Measurements from ENCODE around the gene ORM1.

- no peak for TF ChIP-seq CTCF (IDR thresholded peaks at IDR 0.05; ENCODE audit: low read depth, low read length, missing input control)
- TF ChIP-seq MAX (IDR thresholded peaks at IDR 0.05), result no peak
- no peak for TF ChIP-seq ATF3 (IDR thresholded peaks at IDR 0.05)
- no peak for TF ChIP-seq REST (IDR thresholded peaks at IDR 0.05)
Measured at GRCh38 chr9:114346146-114346545, 23.2 kb downstream of the ORM1 start.

Measured in liver (tissue), 3 donors.